K562 (cell line): ENCODE results near the gene IFNG-AS1. TPM values are rescaled to one million over a fixed set of nuclear protein-coding genes. Genes with fewer than 3 reads are reported as not detected.

Experiments
- ATAC-seq: fragments of 200-7000 bp; cut with Tn5 transposase; 3 replicates; pipeline ENCODE4 v1.9.1; 2020; ENCODE audit warnings: moderate library complexity
- BruUV-seq: library from RNA; stranded (reverse); fragments of 400-500 nt; replicated peaks from 2 replicates; lab custom pipeline; 2021; lab: Mats Ljungman, UMichigan
- CTCF ChIA-PET: fragments of 300-600 bp; formaldehyde crosslinking; extraction: SDS; loops from one replicate; lab custom pipeline; 2021; ENCODE audit warnings: low intra/inter-chr PET ratio; lab: Yijun Ruan, JAX
- POLR2A ChIA-PET: fragments of 300-600, 350-650 bp; sonication (Branson Sonifier 250); formaldehyde crosslinking; extraction: SDS; loops from one replicate; lab custom pipeline; 2021; ENCODE audit warnings: antibody characterized with exemption, inconsistent platforms; lab: Yijun Ruan, JAX
- DNase-seq, 4 experiments: peaks; one replicate each; pipeline versions ENCODE4 v3.0.0 to v3.0.0-alpha.2; 2011 to 2018; ENCODE audit warnings: low spot score in 3 of 4, mixed read lengths in 3 of 4; ENCODE audit errors: extremely low read depth in 1 of 4
- FAIRE-seq: peaks from 2 replicates; lab custom pipeline; 2011; peaks lifted over from hg19 to GRCh38; lab: Jason Lieb, UNC
- H2AFZ ChIP-seq: 2 replicates; pipeline ENCODE4 v1.6.0; 2011; ENCODE audit warnings: low read depth, low read length, control low read depth, inconsistent platforms
- H3K27ac ChIP-seq: fragments of 200-600 bp; 3 replicates; pipeline ENCODE4 v1.8.0; 2011; ENCODE audit warnings: low read depth, mild to moderate bottlenecking, control low read depth, inconsistent platforms, low read length, moderate library complexity, mixed read lengths; ENCODE audit errors: extremely low read depth
- H3K27me3 ChIP-seq, 2 experiments: fragments of 300-600 bp in 1 of 2; 2 replicates in 1 of 2; 3 replicates in 1 of 2; pipeline versions ENCODE4 v1.6.0 to v1.8.0; 2011; ENCODE audit warnings: inconsistent platforms in 2 of 2, low read length in 2 of 2, mild to moderate bottlenecking in 1 of 2, mixed read lengths in 1 of 2, moderate library complexity in 1 of 2; ENCODE audit not compliant: control insufficient read depth in 2 of 2, insufficient read depth in 2 of 2
- H3K36me3 ChIP-seq: fragments of 300-600 bp; 3 replicates; pipeline ENCODE4 v1.8.0; 2011; ENCODE audit warnings: mild to moderate bottlenecking, low read length, inconsistent platforms; ENCODE audit not compliant: control insufficient read depth, insufficient read depth
- H3K4me1 ChIP-seq, 2 experiments: fragments of 200-600 bp in 1 of 2; replicated peaks in 1 of 2; 2 replicates in 1 of 2; 3 replicates in 1 of 2; pipeline versions ENCODE4 v1.5.1 to v1.8.0; 2011; ENCODE audit warnings: inconsistent platforms in 2 of 2, low read length in 2 of 2, mild to moderate bottlenecking in 1 of 2, mixed read lengths in 1 of 2, moderate library complexity in 1 of 2; ENCODE audit not compliant: control insufficient read depth in 2 of 2, insufficient read depth in 2 of 2
- H3K4me2 ChIP-seq: 2 replicates; pipeline ENCODE4 v1.6.1; 2011; ENCODE audit warnings: low read length, control low read depth, inconsistent platforms, mixed read lengths; ENCODE audit not compliant: insufficient read depth
- H3K4me3 ChIP-seq: fragments of 200-600 bp; sonication (generic), shearing (Covaris generic); 2 replicates; pipeline ENCODE4 v1.5.1; 2016; ENCODE audit warnings: control low read depth, inconsistent platforms
- H3K79me2 ChIP-seq: fragments of 200-600 bp; 3 replicates; pipeline ENCODE4 v1.8.0; 2011; ENCODE audit warnings: low read length, inconsistent platforms; ENCODE audit not compliant: control insufficient read depth, insufficient read depth
- H3K9ac ChIP-seq, 2 experiments: 2 replicates each; pipeline versions ENCODE4 v1.6.0 to v1.6.1; 2011; ENCODE audit warnings: low read depth in 2 of 2, low read length in 2 of 2, control low read depth in 1 of 2, inconsistent platforms in 1 of 2, mild to moderate bottlenecking in 1 of 2, mixed read lengths in 1 of 2; ENCODE audit not compliant: insufficient read depth in 1 of 2
- H3K9me1 ChIP-seq: one replicate; pipeline ENCODE4 v1.6.0; 2011; ENCODE audit warnings: inconsistent platforms, mild to moderate bottlenecking, low read length, moderate library complexity; ENCODE audit not compliant: control insufficient read depth, insufficient read depth
- H3K9me3 ChIP-seq: replicated peaks from 2 replicates; pipeline ENCODE4 v1.5.1; 2011; ENCODE audit warnings: low read depth, low read length, inconsistent platforms; ENCODE audit not compliant: control insufficient read depth, insufficient read depth
- H4K20me1 ChIP-seq: replicated peaks from 2 replicates; pipeline ENCODE4 v1.6.1; 2011; ENCODE audit warnings: low read length, inconsistent platforms, mixed read lengths; ENCODE audit not compliant: control insufficient read depth, insufficient read depth
- GABPA ChIP-seq: fragments of 200-800 bp; sonication (Bioruptor generic); conservative IDR thresholded peaks from 2 replicates; pipeline ENCODE4 v1.6.1; 2016; ENCODE audit warnings: low read depth, missing genetic modification characterization, missing compliant biosample characterization
- NCOA6 ChIP-seq: fragments of 450-650 bp; IDR thresholded peaks from 2 replicates; pipeline ENCODE4 v1.6.1; 2017; ENCODE audit warnings: mild to moderate bottlenecking
- RAD21 ChIP-seq, 2 experiments: fragments of 250-450 bp in 1 of 2; fragments of 450-650 bp in 1 of 2; sonication (Bioruptor Pico) in 1 of 2; formaldehyde crosslinking in 1 of 2; IDR thresholded peaks in 1 of 2; conservative IDR thresholded peaks in 1 of 2; 2 replicates each; pipeline versions ENCODE4 v1.4.0 to v1.8.0; 2020 to 2022; ENCODE audit warnings: mild to moderate bottlenecking in 2 of 2, moderate library complexity in 1 of 2
- RBM14 ChIP-seq: fragments of 200-400 bp; formaldehyde crosslinking; IDR thresholded peaks from 2 replicates; pipeline ENCODE4 v1.6.1; 2018; ENCODE audit warnings: low read depth, mild to moderate bottlenecking, low read length, moderate library complexity, borderline replicate concordance; ENCODE audit not compliant: insufficient read depth
- SETDB1 ChIP-seq: IDR thresholded peaks from one replicate; pipeline ENCODE4 v1.6.1; 2012; ENCODE audit warnings: low read length, control low read depth, inconsistent platforms
- ZNF134 ChIP-seq: fragments of 250-450 bp; sonication (Bioruptor Pico); conservative IDR thresholded peaks from 2 replicates; pipeline ENCODE4 v1.4.0; 2020
- WGBS: fragments of 100-300 bp; shearing (Covaris generic); methylation state at CpG from one replicate; pipeline ENCODE4 v1.1.6; 2016; ENCODE audit warnings: low coverage, mixed read lengths; ENCODE audit not compliant: insufficient coverage; ENCODE audit errors: missing lambda C conversion rate; 5-methylcytosine and 5-hydroxymethylcytosine counted together
- in situ Hi-C: fragments of 300-500 bp; cut with MboI; formaldehyde crosslinking; loops from 4 replicates; pipeline ENCODE4 v1.15.0; 2018; ENCODE audit warnings: inconsistent platforms, mixed read lengths
- intact Hi-C: fragments of 100-400 bp; cut with micrococcal nuclease; formaldehyde crosslinking; loops from 2 replicates; pipeline ENCODE4 v1.14.2; 2022
- polyA plus RNA-seq, 8 experiments: library from polyadenylated mRNA; depleted of rRNA in 4 of 8; stranded (reverse) in 5 of 8; unstranded in 3 of 8; fragments of >200 nt; fragmentation: Nextera tagmentation in 2 of 8; fragmentation: Illumina TruSeq in 1 of 8; extraction: Ambion mirVana in 2 of 8; extraction: Trizol in 1 of 8; gene quantifications; 2 replicates each; pipeline versions ENCODE4 v1.2.1 to v1.2.3, GENCODE V29; 2011 to 2014; ENCODE audit warnings: inconsistent platforms in 1 of 8, missing spikeins in 1 of 8
- total RNA-seq, 7 experiments: library from RNA; depleted of rRNA in 6 of 7; stranded (reverse); fragments of >200 nt in 6 of 7; fragmentation: Illumina TruSeq in 2 of 7; extraction: Trizol in 2 of 7; gene quantifications; 2 replicates each; pipeline versions ENCODE4 v1.2.1 to v1.2.3, GENCODE V29; 2011 to 2021; ENCODE audit warnings: low replicate concordance in 1 of 7
- TF ChIP-seq, protein P1 (sequence below), 3 experiments: IDR thresholded peaks in 2 of 3; conservative IDR thresholded peaks in 1 of 3; 2 replicates each; pipeline ENCODE4 v1.5.1; 2011 to 2012; ENCODE audit warnings: low read length in 3 of 3, mild to moderate bottlenecking in 3 of 3, control low read depth in 2 of 3, improper control_type of control experiment in 1 of 3, inconsistent platforms in 1 of 3, low read depth in 1 of 3, mixed read lengths in 1 of 3, moderate library complexity in 1 of 3; ENCODE audit not compliant: insufficient read depth in 2 of 3

IFNG-AS1 gene
- total and polyA plus RNA-seq, 9 of the 15 experiments (the other 6 are each of a cell fraction or from before 2014, with no cell fraction given): not detected

DNA sequence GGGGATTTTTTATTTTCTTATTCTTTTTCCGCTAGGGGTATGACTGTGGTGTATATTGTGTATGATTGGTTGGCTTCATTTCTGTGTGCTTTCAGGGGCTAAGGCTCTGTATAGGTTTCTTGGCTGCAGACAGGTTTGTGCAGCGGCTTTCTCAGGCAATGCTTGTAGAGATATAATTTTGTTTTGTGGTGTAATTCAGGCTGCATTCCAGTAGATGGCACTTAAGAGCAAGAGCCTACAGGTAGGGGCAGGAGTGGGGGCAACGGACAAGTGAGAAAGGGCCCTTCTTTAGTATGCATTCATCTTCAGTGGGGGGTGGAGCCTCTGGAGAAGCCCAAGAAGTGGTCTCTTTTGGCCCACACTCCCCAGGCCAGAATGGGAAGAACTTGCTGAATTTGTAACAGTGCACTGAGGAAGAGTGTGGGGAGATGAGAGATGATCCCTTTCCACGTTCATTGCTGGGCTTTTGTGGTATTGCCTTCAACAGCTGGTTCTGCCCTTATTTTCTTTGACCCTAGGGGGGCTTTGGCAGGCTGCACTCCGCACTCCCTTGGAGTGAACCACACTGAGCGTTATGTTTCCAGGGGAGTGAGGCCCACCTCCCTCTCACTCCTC, 78.6 kb downstream of the IFNG-AS1 start:
- H3K79me2 ChIP-seq: no peaks in the 10 kb centered on the region
- H3K36me3 ChIP-seq: no peaks in the 10 kb centered on the region
- H3K9me1 ChIP-seq: no peaks in the 10 kb centered on the region
- no TSS peak for BruUV-seq
- H3K9me3 ChIP-seq: no peaks in the 10 kb centered on the region
- FAIRE-seq: no peak
- in situ Hi-C loops: no loop called here
- POLR2A ChIA-PET: interaction anchor here (0.6 kb wide), 2 partner anchors 84 to 558 kb away, joined by 3 read pairs; no protein-coding TSS in a partner anchor
- H4K20me1 ChIP-seq: no peaks in the 10 kb centered on the region
- no peak overlapping the region for H2AFZ ChIP-seq
- no peaks in the 10 kb centered on the region for H3K4me1 ChIP-seq
- peak; percentile 79 for ATAC-seq
- CTCF ChIA-PET: interaction anchor here (0.7 kb wide), 2 partner anchors 9 to 67 kb away, joined by 4 to 7 read pairs; no protein-coding TSS in a partner anchor
- TF ChIP-seq RBM14 (no peak), NCOA6 (no peak), GABPA (tag) (no peak), SETDB1 (no peak), ZNF134 (CRISPR knock-in tag) (no peak), RAD21 (CRISPR knock-in tag; conservative IDR thresholded peaks at IDR 0.05 in 1 of 2, IDR thresholded peaks at IDR 0.05 in 1 of 2) (peak; percentile 25 to 63; a peak in 3 of 4 replicates)
- TF ChIP-seq, protein P1, sequence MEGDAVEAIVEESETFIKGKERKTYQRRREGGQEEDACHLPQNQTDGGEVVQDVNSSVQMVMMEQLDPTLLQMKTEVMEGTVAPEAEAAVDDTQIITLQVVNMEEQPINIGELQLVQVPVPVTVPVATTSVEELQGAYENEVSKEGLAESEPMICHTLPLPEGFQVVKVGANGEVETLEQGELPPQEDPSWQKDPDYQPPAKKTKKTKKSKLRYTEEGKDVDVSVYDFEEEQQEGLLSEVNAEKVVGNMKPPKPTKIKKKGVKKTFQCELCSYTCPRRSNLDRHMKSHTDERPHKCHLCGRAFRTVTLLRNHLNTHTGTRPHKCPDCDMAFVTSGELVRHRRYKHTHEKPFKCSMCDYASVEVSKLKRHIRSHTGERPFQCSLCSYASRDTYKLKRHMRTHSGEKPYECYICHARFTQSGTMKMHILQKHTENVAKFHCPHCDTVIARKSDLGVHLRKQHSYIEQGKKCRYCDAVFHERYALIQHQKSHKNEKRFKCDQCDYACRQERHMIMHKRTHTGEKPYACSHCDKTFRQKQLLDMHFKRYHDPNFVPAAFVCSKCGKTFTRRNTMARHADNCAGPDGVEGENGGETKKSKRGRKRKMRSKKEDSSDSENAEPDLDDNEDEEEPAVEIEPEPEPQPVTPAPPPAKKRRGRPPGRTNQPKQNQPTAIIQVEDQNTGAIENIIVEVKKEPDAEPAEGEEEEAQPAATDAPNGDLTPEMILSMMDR (IDR thresholded peaks at IDR 0.05 in 2 of 3, conservative IDR thresholded peaks at IDR 0.05 in 1 of 3; ENCODE audit: insufficient read depth in 2 of 3, low read depth in 1 of 3, low read length in 3 of 3): peak; percentile 58 to 59 (median 59)
- TF ChIP-seq, all 486 proteins: peak for 2
- DNase-seq: peak; percentile 10 to 33 (median 20)
- no peak overlapping the region for H3K4me2 ChIP-seq
- no peak overlapping the region for H3K4me3 ChIP-seq
- H3K27ac ChIP-seq: no peak overlapping the region
- H3K27me3 ChIP-seq: peaks cover 0 to 6% of the 10 kb centered on the region in 2 experiments; a peak in 1 of 5 replicates
- H3K9ac ChIP-seq: no peak overlapping the region
- intact Hi-C loops: no loop called here
- 3% methylated on average over 5 of the region's 6 CpGs for WGBS
